Upper lobe of left lung (tissue), 6 donors: ENCODE measurements around the gene SPATA31D4. TPM values are rescaled to one million over a fixed set of nuclear protein-coding genes. Genes with fewer than 3 reads are reported as not detected.

Experiments
- ATAC-seq, 2 donors: fragments of 200-7000 bp; cut with Tn5 transposase; one replicate each; pipeline ENCODE4 v1.9.1; 2022; ENCODE audit warnings: mild to moderate bottlenecking in 2 of 2, moderate library complexity in 2 of 2; ENCODE audit not compliant: low FRiP score in 2 of 2
- DNase-seq, 2 donors: peaks; one replicate each; pipeline ENCODE4 v3.0.0-alpha.2; 2019 to 2020
- H3K27ac ChIP-seq, 4 donors: fragments of 200-600 bp; sonication (generic); one replicate each; pipeline ENCODE4 v1.5.1; 2016 to 2019
- H3K27me3 ChIP-seq, 4 donors: fragments of 200-600 bp; sonication (generic); one replicate each; pipeline ENCODE4 v1.5.1; 2017 to 2019
- H3K36me3 ChIP-seq, 4 donors: fragments of 200-600 bp; sonication (generic); one replicate each; pipeline ENCODE4 v1.5.1; 2016 to 2019
- H3K4me1 ChIP-seq, 4 donors: fragments of 200-600 bp; sonication (generic); one replicate each; pipeline ENCODE4 v1.5.1; 2018 to 2019
- H3K4me3 ChIP-seq, 4 donors: fragments of 200-600 bp; sonication (generic); one replicate each; pipeline ENCODE4 v1.5.1; 2017 to 2019; ENCODE audit warnings: mild to moderate bottlenecking in 2 of 4, moderate library complexity in 1 of 4
- H3K9me3 ChIP-seq, 4 donors: fragments of 200-600 bp; sonication (generic); one replicate each; pipeline ENCODE4 v1.5.1; 2018 to 2019
- CTCF ChIP-seq, 6 experiments: fragments of 450-650 bp in 4 of 6; fragments of 200-600 bp in 2 of 6; sonication (generic) in 2 of 6; IDR thresholded peaks; one replicate each; pipeline ENCODE4 v1.5.1; 2016 to 2019; ENCODE audit warnings: antibody characterized with exemption in 6 of 6
- EP300 ChIP-seq, 4 donors: sonication (generic); formaldehyde crosslinking; IDR thresholded peaks; one replicate each; pipeline ENCODE4 v1.5.1; 2017; ENCODE audit warnings: antibody characterized with exemption in 4 of 4, control low read depth in 2 of 4
- POLR2A ChIP-seq, 4 donors: fragments of 450-650 bp; IDR thresholded peaks; one replicate each; pipeline ENCODE4 v1.5.1; 2016 to 2017; ENCODE audit warnings: antibody characterized with exemption in 4 of 4, mild to moderate bottlenecking in 2 of 4
- POLR2AphosphoS5 ChIP-seq, 2 donors: sonication (generic); formaldehyde crosslinking; IDR thresholded peaks; one replicate each; pipeline ENCODE4 v1.5.1; 2017; ENCODE audit warnings: antibody characterized with exemption in 2 of 2
- WGBS, 2 donors: methylation state at CpG; one replicate each; pipeline ENCODE4 v1.1.5; 2017 to 2018; 5-methylcytosine and 5-hydroxymethylcytosine counted together
- total RNA-seq, 6 donors: library from RNA; depleted of rRNA in 4 of 6; stranded (reverse); fragments of >200 nt in 4 of 6; gene quantifications; one replicate each; pipeline versions ENCODE4 v1.1.0 to v1.2.1, GENCODE V29; 2016 to 2021
- donor health status: DM: no; HTN: no; CAD: no; lungs with moderate emphysema.
- donor health status: DM: no; HTN: yes; CAD: no; lungs with severe emphysema.

Gene SPATA31D4
- total RNA-seq, 6 donors from 2014 or later, result not detected

- no peak for DNase-seq
- Histone ChIP-seq H3K27ac (no peak overlapping the region), H3K36me3 (no peaks in the 10 kb centered on the region), H3K4me1 (no peaks in the 10 kb centered on the region), H3K4me3 (no peak overlapping the region), H3K27me3 (no peaks in the 10 kb centered on the region), H3K9me3 (no peaks in the 10 kb centered on the region)
- ATAC-seq, result no peak
- 88 to 90% methylated on average over 1 of the region's 1 CpG for WGBS, 2 donors
- TF ChIP-seq POLR2A (IDR thresholded peaks at IDR 0.05) (no peak), POLR2AphosphoS5 (IDR thresholded peaks at IDR 0.05) (no peak), EP300 (IDR thresholded peaks at IDR 0.05) (no peak), CTCF (IDR thresholded peaks at IDR 0.05) (no peak)
Observed at GRCh38 chr9:81898851-81899250, 29.4 kb upstream of the SPATA31D4 start.

- TF ChIP-seq CTCF (IDR thresholded peaks at IDR 0.05) (no peak), POLR2AphosphoS5 (IDR thresholded peaks at IDR 0.05) (no peak), POLR2A (IDR thresholded peaks at IDR 0.05) (no peak), EP300 (IDR thresholded peaks at IDR 0.05) (no peak)
- Histone ChIP-seq H3K4me3 (no peak overlapping the region), H3K4me1 (no peaks in the 10 kb centered on the region), H3K36me3 (no peaks in the 10 kb centered on the region), H3K27me3 (no peaks in the 10 kb centered on the region), H3K27ac (no peak overlapping the region), H3K9me3 (no peaks in the 10 kb centered on the region)
- ATAC-seq, result peak in 1 of 2 donors; percentile 74
- 82 to 87% methylated on average over 2 of the region's 2 CpGs for WGBS, 2 donors
- no peak for DNase-seq
Observed at GRCh38 chr9:81902196-81902595, 26.0 kb upstream of the SPATA31D4 start.

GRCh38 chr9:81902626-81903025 lies 25.6 kb upstream of the SPATA31D4 start:
- 90% methylated on average over 3 of the region's 3 CpGs for WGBS, 2 donors
- Histone ChIP-seq H3K4me1 (no peaks in the 10 kb centered on the region), H3K27me3 (no peaks in the 10 kb centered on the region), H3K36me3 (no peaks in the 10 kb centered on the region), H3K4me3 (no peak overlapping the region), H3K9me3 (no peaks in the 10 kb centered on the region), H3K27ac (no peak overlapping the region)
- DNase-seq (no peak), ATAC-seq (peak in 1 of 2 donors; percentile 59)
- TF ChIP-seq CTCF (IDR thresholded peaks at IDR 0.05), result no peak
- no peak for TF ChIP-seq EP300 (IDR thresholded peaks at IDR 0.05)

GRCh38 chr9:81906671-81907070 lies 21.6 kb upstream of the SPATA31D4 start:
- H3K27me3 ChIP-seq, result no peaks in the 10 kb centered on the region
- TF ChIP-seq POLR2AphosphoS5 (IDR thresholded peaks at IDR 0.05) (no peak), EP300 (IDR thresholded peaks at IDR 0.05) (no peak), POLR2A (IDR thresholded peaks at IDR 0.05) (no peak), CTCF (IDR thresholded peaks at IDR 0.05) (no peak)
- H3K4me1 ChIP-seq, result no peaks in the 10 kb centered on the region
- H3K9me3 ChIP-seq, result no peaks in the 10 kb centered on the region
- H3K4me3 ChIP-seq, result no peak overlapping the region
- no peak for DNase-seq
- H3K36me3 ChIP-seq, result no peaks in the 10 kb centered on the region
- no peak for ATAC-seq
- WGBS, 2 donors, result 72 to 74% methylated on average over 3 of the region's 3 CpGs
- H3K27ac ChIP-seq, result no peak overlapping the region

DNA sequence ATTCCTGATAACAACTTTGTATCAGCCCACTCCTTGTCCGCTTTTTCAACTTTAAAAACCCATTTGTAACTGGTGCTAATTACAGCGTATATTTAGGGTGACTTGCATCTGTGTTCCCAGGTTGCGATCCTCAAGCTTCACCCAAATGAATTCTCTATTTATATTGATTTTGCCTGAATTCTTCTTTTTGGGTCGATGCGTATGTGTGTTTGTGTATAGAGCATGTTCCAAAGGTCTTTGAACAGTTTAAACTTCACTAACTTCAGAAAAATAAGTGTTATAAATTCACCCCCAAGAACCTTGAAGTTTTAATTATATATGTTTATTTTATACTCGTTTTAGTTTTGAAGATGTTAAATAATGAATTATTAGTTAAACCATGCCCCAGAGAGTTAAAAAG lies 16.1 kb upstream of the SPATA31D4 start:
- no peaks in the 10 kb centered on the region for H3K9me3 ChIP-seq
- H3K27me3 ChIP-seq, result no peaks in the 10 kb centered on the region
- H3K4me3 ChIP-seq, result no peak overlapping the region
- ATAC-seq (no peak), DNase-seq (no peak)
- 89% methylated on average over 6 of the region's 6 CpGs for WGBS, 2 donors
- no peaks in the 10 kb centered on the region for H3K4me1 ChIP-seq
- H3K27ac ChIP-seq, result no peak overlapping the region
- TF ChIP-seq CTCF (IDR thresholded peaks at IDR 0.05) (no peak), POLR2AphosphoS5 (IDR thresholded peaks at IDR 0.05) (no peak), POLR2A (IDR thresholded peaks at IDR 0.05) (no peak), EP300 (IDR thresholded peaks at IDR 0.05) (no peak)
- no peaks in the 10 kb centered on the region for H3K36me3 ChIP-seq
